Measurements from ENCODE around the gene NIF3L1. TPM values are rescaled to one million over a fixed set of nuclear protein-coding genes. Genes with fewer than 3 reads are reported as not detected.

NIF3L1 gene
- total and polyA plus RNA-seq, 8 donors = 14.3 to 39.6 (median 20.4) TPM

DNA sequence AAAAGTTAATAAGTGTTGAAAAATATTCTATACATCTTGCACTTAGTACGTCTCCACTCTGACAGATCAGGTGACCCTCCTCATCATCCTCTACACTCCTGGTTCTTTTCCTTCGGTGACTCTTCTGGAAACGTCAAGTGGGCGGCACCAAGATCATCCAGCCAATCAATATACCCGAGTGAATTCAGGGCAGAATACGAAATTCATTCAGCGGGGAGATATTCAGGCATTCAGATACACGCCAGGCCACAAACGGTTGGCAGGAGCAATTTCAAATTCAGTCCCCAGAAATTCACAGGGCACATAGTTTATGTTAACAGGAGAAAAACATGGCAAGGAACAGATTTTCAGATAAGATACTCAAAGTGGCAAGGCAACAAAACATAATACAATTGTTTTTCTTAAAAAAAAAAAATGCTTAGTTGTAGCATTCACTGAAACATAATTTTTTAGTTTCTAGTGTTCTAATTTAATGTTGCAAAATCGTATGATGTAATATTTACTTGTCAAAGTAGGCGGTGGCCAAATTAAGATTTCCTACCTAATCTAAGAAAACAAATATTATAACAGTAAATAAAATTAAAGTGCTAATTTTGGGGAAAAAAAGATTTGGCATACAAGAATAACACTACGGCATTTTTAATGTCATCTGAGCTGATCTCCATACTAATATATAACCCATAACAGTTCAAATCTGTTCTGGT, 28.9 kb upstream of the NIF3L1 start:
- DNase-seq = peak in 1 of 2 donors; percentile 52
- Histone ChIP-seq H3K27ac (peak overlapping the region; percentile 50 to 100 (median 100)), H3K36me3 (peaks cover 47 to 58% (median 54%) of the 10 kb centered on the region in 4 donors), H3K4me3 (peak overlapping the region; percentile 2 to 98 (median 82)), H3K27me3 (no peaks in the 10 kb centered on the region), H3K4me1 (peaks cover 35 to 77% (median 58%) of the 10 kb centered on the region in 4 donors), H3K9me3 (no peaks in the 10 kb centered on the region)
- intact Hi-C loops (cut with DNase I; ENCODE audit: low total_unique reads) = no loop called here
- TF ChIP-seq POLR2AphosphoS5 (IDR thresholded peaks at IDR 0.05) = peak in 1 of 3 donors; percentile 38
- no peak for TF ChIP-seq POLR2A (IDR thresholded peaks at IDR 0.05)
- 13 to 16% (median 15%) methylated on average over 12 of the region's 12 CpGs for WGBS, 5 donors

DNA sequence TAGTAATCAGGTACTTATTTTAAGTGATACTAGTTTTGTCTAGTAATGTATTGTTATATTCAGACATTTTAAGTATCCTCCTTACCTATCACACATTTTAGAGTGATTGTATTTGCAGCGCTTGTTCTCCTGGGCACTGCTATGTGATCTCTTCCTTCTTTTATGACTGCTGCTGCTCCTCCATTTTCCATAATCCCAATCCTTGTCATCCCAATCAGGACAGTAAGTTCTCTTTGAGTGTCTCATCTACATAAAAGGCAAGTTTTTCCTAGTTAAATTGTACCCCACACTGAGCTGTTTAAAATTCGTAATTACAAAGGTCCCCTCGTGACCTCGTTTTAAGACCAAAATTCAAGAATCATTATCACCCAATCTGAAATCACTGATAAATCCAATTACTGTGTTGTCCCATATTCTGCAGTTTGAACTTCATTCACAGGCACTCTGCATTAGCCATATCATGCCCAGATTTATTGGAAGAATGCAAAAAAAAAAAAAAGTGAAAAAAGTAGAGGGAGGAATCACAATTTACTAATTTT, 27.5 kb upstream of the NIF3L1 start:
- Histone ChIP-seq H3K36me3 (peaks cover 33 to 44% (median 39%) of the 10 kb centered on the region in 4 donors), H3K4me3 (peak overlapping the region; percentile 79 to 98 (median 86)), H3K4me1 (peaks cover 41 to 77% (median 63%) of the 10 kb centered on the region in 4 donors), H3K27ac (peak overlapping the region in 4 of 5 donors; percentile 100), H3K9me3 (no peaks in the 10 kb centered on the region), H3K27me3 (no peaks in the 10 kb centered on the region)
- intact Hi-C loops (cut with DNase I; ENCODE audit: low total_unique reads) = no loop called here
- peak in 1 of 2 donors; percentile 17 for DNase-seq
- WGBS, 5 donors = 1 to 6% (median 4%) methylated on average over 4 of the region's 4 CpGs
- no peak for TF ChIP-seq EP300 (IDR thresholded peaks at IDR 0.05)

- Histone ChIP-seq H3K27ac (peak overlapping the region; percentile 54 to 100 (median 100)), H3K4me1 (peaks cover 41 to 77% (median 63%) of the 10 kb centered on the region in 4 donors), H3K27me3 (no peaks in the 10 kb centered on the region), H3K9me3 (no peaks in the 10 kb centered on the region), H3K36me3 (peaks cover 24 to 35% (median 30%) of the 10 kb centered on the region in 4 donors), H3K4me3 (peak overlapping the region; percentile 79 to 98 (median 86))
- TF ChIP-seq CTCF (IDR thresholded peaks at IDR 0.05) (no peak), POLR2AphosphoS5 (IDR thresholded peaks at IDR 0.05) (peak; percentile 80 to 82 (median 81))
- WGBS, 5 donors = 0 to 1% (median 0%) methylated on average over 13 of the region's 13 CpGs
- DNase-seq = peak in 1 of 2 donors; percentile 91
- intact Hi-C loops (cut with DNase I; ENCODE audit: low total_unique reads) = no loop called here
These were observed 26.6 kb upstream of the NIF3L1 start for GRCh38 chr2:200862532-200863000.

GRCh38 chr2:200863782-200864175, 25.4 kb upstream of the NIF3L1 start:
- DNase-seq = peak in 1 of 2 donors; percentile 67
- peaks cover 32 to 68% (median 54%) of the 10 kb centered on the region in 4 donors for H3K4me1 ChIP-seq
- peak overlapping the region; percentile 98 to 100 (median 100) for H3K27ac ChIP-seq
- H3K27me3 ChIP-seq = no peaks in the 10 kb centered on the region
- TF ChIP-seq EP300 (IDR thresholded peaks at IDR 0.05) (no peak), CTCF (IDR thresholded peaks at IDR 0.05) (no peak), POLR2A (IDR thresholded peaks at IDR 0.05) (no peak), POLR2AphosphoS5 (IDR thresholded peaks at IDR 0.05) (no peak)
- H3K4me3 ChIP-seq = peak overlapping the region; percentile 79 to 98 (median 86)
- no peaks in the 10 kb centered on the region for H3K9me3 ChIP-seq
- intact Hi-C loops (cut with DNase I; ENCODE audit: low total_unique reads) = no loop called here
- 0 to 1% (median 0%) methylated on average over 16 to 19 of the region's 19 CpGs for WGBS, 5 donors
- peaks cover 12 to 23% (median 18%) of the 10 kb centered on the region in 4 donors for H3K36me3 ChIP-seq

GRCh38 chr2:200864176-200865034, 24.8 kb upstream of the NIF3L1 start, which contains the start of gene CLK1:
Gene CLK1, minus strand, starts transcription at chr2:200864658. Its CDS starts 2,796 bp downstream, at chr2:200861862.
- Histone ChIP-seq H3K9me3 (no peaks in the 10 kb centered on the region), H3K27me3 (no peaks in the 10 kb centered on the region), H3K4me3 (peak within 1 kb of the TSS; percentile 79 to 98 (median 86)), H3K4me1 (peaks cover 26 to 67% (median 48%) of the 10 kb centered on the region in 4 donors), H3K36me3 (peaks cover 6 to 17% (median 12%) of the 10 kb centered on the region in 4 donors), H3K27ac (peak within 1 kb of the TSS; percentile 98 to 100 (median 100))
- peak; percentile 100 for TF ChIP-seq POLR2AphosphoS5 (IDR thresholded peaks at IDR 0.05)
- peak in 2 of 4 donors; percentile 99 to 100 for TF ChIP-seq POLR2A (IDR thresholded peaks at IDR 0.05)
- TF ChIP-seq EP300 (IDR thresholded peaks at IDR 0.05) = no peak
- TF ChIP-seq CTCF (IDR thresholded peaks at IDR 0.05) = no peak
- intact Hi-C loops (cut with DNase I; ENCODE audit: low total_unique reads) = no loop called here
- 0 to 2% (median 1%) methylated on average over 46 to 89 of the region's 89 CpGs for WGBS, 5 donors
- peak; percentile 98 to 99 for DNase-seq
